Urothelium cell line (cell line): ENCODE results near the gene KRTAP12-2.
"Not testable (repeated sequence)": the region's sequence is repeated elsewhere in the genome, so short reads cannot be mapped to it uniquely, and the experiment has no call there.

Source experiments
- DNase-seq: peaks from one replicate; pipeline ENCODE4 v3.0.0; 2011; ENCODE audit warnings: low spot score, mixed read lengths
- FAIRE-seq: peaks from 2 replicates; lab custom pipeline; 2011; peaks lifted over from hg19 to GRCh38; lab: Jason Lieb, UNC

The KRTAP12-2 gene

GRCh38 chr21:44686000-44686781 lies 19.5 kb upstream of the KRTAP12-2 start:
- no peak for FAIRE-seq
- no peak for DNase-seq

- not testable (repeated sequence) for DNase-seq, FAIRE-seq
Measured at GRCh38 chr21:44685050-44685449, 18.3 kb upstream of the KRTAP12-2 start.

GRCh38 chr21:44684483-44684882 lies 17.8 kb upstream of the KRTAP12-2 start:
- no peak for DNase-seq

GRCh38 chr21:44684077-44684476 lies 17.4 kb upstream of the KRTAP12-2 start:
- DNase-seq (no peak), FAIRE-seq (no peak)

More at GRCh38 chr21:44684483-44684882, 17.8 kb upstream of the KRTAP12-2 start:
- FAIRE-seq = no peak

GRCh38 chr21:44682580-44683151 lies 15.9 kb upstream of the KRTAP12-2 start:
- no peak for FAIRE-seq
- no peak for DNase-seq

GRCh38 chr21:44681861-44682579 lies 15.3 kb upstream of the KRTAP12-2 start, which contains the start of gene KRTAP12-1:
KRTAP12-1 (minus strand) TSS chr21:44682163; CDS start chr21:44682123, 40 bp downstream.
- FAIRE-seq (no peak), DNase-seq (no peak)

- DNase-seq = no peak
- FAIRE-seq = no peak
Measured at GRCh38 chr21:44681152-44681551, 14.4 kb upstream of the KRTAP12-2 start.

- DNase-seq (no peak), FAIRE-seq (no peak)
Measured at GRCh38 chr21:44677881-44678280, 11.2 kb upstream of the KRTAP12-2 start.

- DNase-seq (no peak), FAIRE-seq (no peak)
Measured at GRCh38 chr21:44671911-44672310, 5.2 kb upstream of the KRTAP12-2 start.

GRCh38 chr21:44670642-44671432 lies 4.1 kb upstream of the KRTAP12-2 start:
- DNase-seq (no peak), FAIRE-seq (no peak)

GRCh38 chr21:44667612-44668011 lies 885 bp upstream of the KRTAP12-2 start:
- no peak for FAIRE-seq

GRCh38 chr21:44664691-44665090 lies 2.0 kb downstream of the KRTAP12-2 start:
- no peak for FAIRE-seq
- DNase-seq = no peak

More at GRCh38 chr21:44667612-44668011, 885 bp upstream of the KRTAP12-2 start:
- DNase-seq = no peak

GRCh38 chr21:44661567-44661966 lies 5.2 kb downstream of the KRTAP12-2 start:
- DNase-seq = not testable (repeated sequence)

GRCh38 chr21:44658913-44659595 lies 7.7 kb downstream of the KRTAP12-2 start:
- FAIRE-seq (no peak), DNase-seq (no peak)

More at GRCh38 chr21:44661567-44661966, 5.2 kb downstream of the KRTAP12-2 start:
- FAIRE-seq = not testable (repeated sequence)

- FAIRE-seq (no peak), DNase-seq (no peak)
Measured at GRCh38 chr21:44658541-44658910, 8.2 kb downstream of the KRTAP12-2 start.

- FAIRE-seq (no peak), DNase-seq (no peak)
Measured at GRCh38 chr21:44657635-44658540, 8.8 kb downstream of the KRTAP12-2 start, which contains the start of gene KRTAP12-3. KRTAP12-3 (plus strand) TSS chr21:44657932; CDS start chr21:44657980, 48 bp downstream.

- no peak for DNase-seq
- no peak for FAIRE-seq
Measured at GRCh38 chr21:44656868-44657267, 9.9 kb downstream of the KRTAP12-2 start.

- FAIRE-seq = no peak
- no peak for DNase-seq
Measured at GRCh38 chr21:44654576-44655175, 12.1 kb downstream of the KRTAP12-2 start, which contains the start of gene KRTAP12-4. KRTAP12-4 (minus strand) TSS chr21:44654659; CDS start chr21:44654614, 45 bp downstream.
